Liver (tissue), 9 donors: Measurements from ENCODE around the gene YPEL4. TPM values are rescaled to one million over a fixed set of nuclear protein-coding genes. Genes with fewer than 3 reads are reported as not detected.

Source experiments
- DNase-seq: peaks from one replicate; pipeline ENCODE4 v3.0.0-alpha.2; 2017; ENCODE audit warnings: low spot score
- H3K27ac ChIP-seq, 2 donors: one replicate each; pipeline ENCODE4 v1.7.0; 2013; ENCODE audit warnings: inconsistent platforms in 2 of 2, low read length in 2 of 2, control low read depth in 1 of 2, low read depth in 1 of 2, mild to moderate bottlenecking in 1 of 2
- H3K27me3 ChIP-seq, 4 donors: one replicate each; pipeline versions ENCODE4 v1.6.1 to v1.7.0; 2013; ENCODE audit warnings: low read length in 3 of 4, inconsistent platforms in 1 of 4, mild to moderate bottlenecking in 1 of 4, moderate library complexity in 1 of 4; ENCODE audit not compliant: control insufficient read depth in 4 of 4, insufficient read depth in 4 of 4
- H3K36me3 ChIP-seq, 4 donors: one replicate each; pipeline versions ENCODE4 v1.6.1 to v1.7.0; 2013; ENCODE audit warnings: low read length in 3 of 4, mild to moderate bottlenecking in 3 of 4, low read depth in 1 of 4, moderate library complexity in 1 of 4; ENCODE audit not compliant: control insufficient read depth in 4 of 4, insufficient read depth in 3 of 4
- H3K4me1 ChIP-seq, 4 donors: one replicate each; pipeline versions ENCODE4 v1.6.1 to v1.7.0; 2013; ENCODE audit warnings: low read length in 3 of 4, mild to moderate bottlenecking in 3 of 4, moderate library complexity in 1 of 4; ENCODE audit not compliant: control insufficient read depth in 4 of 4, insufficient read depth in 4 of 4
- H3K4me3 ChIP-seq, 3 donors: one replicate each; pipeline versions ENCODE4 v1.6.1 to v1.7.0; 2013; ENCODE audit warnings: low read length in 3 of 3, control low read depth in 1 of 3, low read depth in 1 of 3, mild to moderate bottlenecking in 1 of 3
- H3K9ac ChIP-seq, 2 donors: one replicate each; pipeline ENCODE4 v1.7.0; 2013; ENCODE audit warnings: low read length in 2 of 2, mild to moderate bottlenecking in 2 of 2, moderate library complexity in 2 of 2, control low read depth in 1 of 2, low read depth in 1 of 2
- H3K9me3 ChIP-seq, 4 donors: one replicate each; pipeline versions ENCODE4 v1.6.1 to v1.7.0; 2013; ENCODE audit warnings: low read length in 3 of 4; ENCODE audit not compliant: control insufficient read depth in 4 of 4
- EGR1 ChIP-seq, 2 donors: IDR thresholded peaks; 2 replicates each; pipeline ENCODE4 v1.6.1; 2016 to 2018; ENCODE audit warnings: antibody characterized with exemption in 2 of 2, low read depth in 2 of 2
- FOXA1 ChIP-seq: IDR thresholded peaks from 2 replicates; pipeline ENCODE4 v1.6.1; 2016; ENCODE audit warnings: antibody characterized with exemption
- FOXA2 ChIP-seq: IDR thresholded peaks from 2 replicates; pipeline ENCODE4 v1.6.1; 2016; ENCODE audit warnings: antibody characterized with exemption
- GABPA ChIP-seq, 2 donors: IDR thresholded peaks in 1 of 2; conservative IDR thresholded peaks in 1 of 2; 2 replicates each; pipeline ENCODE4 v1.6.1; 2016; ENCODE audit warnings: antibody characterized with exemption in 2 of 2, mild to moderate bottlenecking in 1 of 2, moderate library complexity in 1 of 2
- HNF4A ChIP-seq, 2 donors: conservative IDR thresholded peaks; 2 replicates each; pipeline ENCODE4 v1.6.1; 2016; ENCODE audit warnings: antibody characterized with exemption in 2 of 2, mild to moderate bottlenecking in 2 of 2
- HNF4G ChIP-seq: IDR thresholded peaks from 2 replicates; pipeline ENCODE4 v1.6.1; 2016; ENCODE audit warnings: antibody characterized with exemption
- JUND ChIP-seq, 2 donors: IDR thresholded peaks; 2 replicates each; pipeline ENCODE4 v1.6.1; 2016; ENCODE audit warnings: antibody characterized with exemption in 2 of 2
- NR2F2 ChIP-seq: IDR thresholded peaks from 2 replicates; pipeline ENCODE4 v1.6.1; 2016; ENCODE audit warnings: antibody characterized with exemption
- RAD21 ChIP-seq, 2 donors: IDR thresholded peaks; 2 replicates each; pipeline ENCODE4 v1.6.1; 2016; ENCODE audit warnings: antibody characterized with exemption in 2 of 2, mild to moderate bottlenecking in 2 of 2
- RXRA ChIP-seq, 2 donors: IDR thresholded peaks; 2 replicates each; pipeline ENCODE4 v1.6.1; 2017 to 2018; ENCODE audit warnings: antibody characterized with exemption in 2 of 2, mild to moderate bottlenecking in 1 of 2
- SP1 ChIP-seq: IDR thresholded peaks from 2 replicates; pipeline ENCODE4 v1.6.1; 2018; ENCODE audit warnings: antibody characterized with exemption, mild to moderate bottlenecking
- TAF1 ChIP-seq: conservative IDR thresholded peaks from 2 replicates; pipeline ENCODE4 v1.6.1; 2016; ENCODE audit warnings: antibody characterized with exemption, mild to moderate bottlenecking
- YY1 ChIP-seq: IDR thresholded peaks from 2 replicates; pipeline ENCODE4 v1.6.1; 2016; ENCODE audit warnings: antibody characterized with exemption, mild to moderate bottlenecking
- WGBS: extraction: QIAGEN DNeasy Blood & Tissue Kit; methylation state at CpG from one replicate; pipeline ENCODE4 v1.1.7; 2013; 5-methylcytosine and 5-hydroxymethylcytosine counted together
- polyA plus RNA-seq, 2 donors: library from polyadenylated mRNA; stranded (reverse) in 1 of 2; unstranded in 1 of 2; fragments of 200-250 nt in 1 of 2; fragments of >200 nt in 1 of 2; fragmentation: Nextera tagmentation in 1 of 2; extraction: Ambion mirVana in 1 of 2; gene quantifications; one replicate each; pipeline versions ENCODE4 v1.2.1 to v1.2.3, GENCODE V29; 2013 to 2015
- total RNA-seq, 2 donors: library from RNA; depleted of rRNA; stranded (reverse); fragments of >200 nt; gene quantifications; one replicate each; pipeline ENCODE4 v1.2.3, GENCODE V29; 2014
- TF ChIP-seq, protein P1 (sequence below): IDR thresholded peaks from 2 replicates; pipeline ENCODE4 v1.6.1; 2016; ENCODE audit warnings: antibody characterized with exemption
- TF ChIP-seq, protein P2 (sequence below): IDR thresholded peaks from 2 replicates; pipeline ENCODE4 v1.6.1; 2016; ENCODE audit warnings: antibody characterized with exemption
- TF ChIP-seq, protein P3 (sequence below): IDR thresholded peaks from 2 replicates; pipeline ENCODE4 v1.6.1; 2016; ENCODE audit warnings: antibody characterized with exemption
- TF ChIP-seq, protein P4 (sequence below): fragments of 150-350 bp; IDR thresholded peaks from 2 replicates; pipeline ENCODE4 v1.5.1; 2017; ENCODE audit warnings: improper control_type of control experiment, low read depth, low read length; ENCODE audit not compliant: missing input control
- TF ChIP-seq, protein P5 (sequence below): IDR thresholded peaks from 2 replicates; pipeline ENCODE4 v1.6.1; 2016; ENCODE audit warnings: antibody characterized with exemption, mild to moderate bottlenecking
- donor health status: healthy.
- donor health status: healthy.
- donor health status: healthy.
- donor health status: healthy.
- donor health status: healthy.

Gene YPEL4
- total and polyA plus RNA-seq, 4 donors: 0.08 to 19.9 (median 0.22) TPM

DNA sequence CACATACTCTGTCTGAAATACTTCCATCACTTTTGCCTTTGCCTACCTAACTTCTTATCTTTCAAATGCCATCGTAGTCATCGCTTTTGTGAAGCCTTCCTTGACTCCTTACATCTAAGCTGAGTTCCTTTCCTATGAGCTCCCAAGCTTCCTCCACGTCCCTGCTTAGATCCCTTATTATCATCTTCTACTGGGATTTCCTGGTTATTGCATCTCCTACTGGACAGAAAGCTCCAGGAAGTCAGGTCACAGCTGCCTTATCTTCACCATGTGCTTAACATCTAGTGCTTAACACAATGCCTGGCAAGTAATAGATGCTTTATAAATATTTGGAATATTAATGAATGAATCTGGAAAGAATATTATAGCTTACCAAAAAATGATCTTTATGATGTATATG, 5.9 kb downstream of the YPEL4 start:
- Histone ChIP-seq H3K27ac (no peak overlapping the region), H3K4me1 (peaks cover 8 to 35% (median 23%) of the 10 kb centered on the region in 4 donors)
- TF ChIP-seq RXRA (IDR thresholded peaks at IDR 0.05): no peak
- TF ChIP-seq, protein P1, sequence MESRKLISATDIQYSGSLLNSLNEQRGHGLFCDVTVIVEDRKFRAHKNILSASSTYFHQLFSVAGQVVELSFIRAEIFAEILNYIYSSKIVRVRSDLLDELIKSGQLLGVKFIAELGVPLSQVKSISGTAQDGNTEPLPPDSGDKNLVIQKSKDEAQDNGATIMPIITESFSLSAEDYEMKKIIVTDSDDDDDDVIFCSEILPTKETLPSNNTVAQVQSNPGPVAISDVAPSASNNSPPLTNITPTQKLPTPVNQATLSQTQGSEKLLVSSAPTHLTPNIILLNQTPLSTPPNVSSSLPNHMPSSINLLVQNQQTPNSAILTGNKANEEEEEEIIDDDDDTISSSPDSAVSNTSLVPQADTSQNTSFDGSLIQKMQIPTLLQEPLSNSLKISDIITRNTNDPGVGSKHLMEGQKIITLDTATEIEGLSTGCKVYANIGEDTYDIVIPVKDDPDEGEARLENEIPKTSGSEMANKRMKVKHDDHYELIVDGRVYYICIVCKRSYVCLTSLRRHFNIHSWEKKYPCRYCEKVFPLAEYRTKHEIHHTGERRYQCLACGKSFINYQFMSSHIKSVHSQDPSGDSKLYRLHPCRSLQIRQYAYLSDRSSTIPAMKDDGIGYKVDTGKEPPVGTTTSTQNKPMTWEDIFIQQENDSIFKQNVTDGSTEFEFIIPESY: no peak
- no peak for TF ChIP-seq HNF4A (conservative IDR thresholded peaks at IDR 0.05)
- TF ChIP-seq, protein P2, sequence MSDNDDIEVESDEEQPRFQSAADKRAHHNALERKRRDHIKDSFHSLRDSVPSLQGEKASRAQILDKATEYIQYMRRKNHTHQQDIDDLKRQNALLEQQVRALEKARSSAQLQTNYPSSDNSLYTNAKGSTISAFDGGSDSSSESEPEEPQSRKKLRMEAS: no peak
- TF ChIP-seq TAF1: no peak
- TF ChIP-seq, protein P3, sequence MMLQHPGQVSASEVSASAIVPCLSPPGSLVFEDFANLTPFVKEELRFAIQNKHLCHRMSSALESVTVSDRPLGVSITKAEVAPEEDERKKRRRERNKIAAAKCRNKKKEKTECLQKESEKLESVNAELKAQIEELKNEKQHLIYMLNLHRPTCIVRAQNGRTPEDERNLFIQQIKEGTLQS: no peak
- no peak for TF ChIP-seq EGR1 (IDR thresholded peaks at IDR 0.05; ENCODE audit: low read depth in 2 of 2)
- TF ChIP-seq, protein P4, sequence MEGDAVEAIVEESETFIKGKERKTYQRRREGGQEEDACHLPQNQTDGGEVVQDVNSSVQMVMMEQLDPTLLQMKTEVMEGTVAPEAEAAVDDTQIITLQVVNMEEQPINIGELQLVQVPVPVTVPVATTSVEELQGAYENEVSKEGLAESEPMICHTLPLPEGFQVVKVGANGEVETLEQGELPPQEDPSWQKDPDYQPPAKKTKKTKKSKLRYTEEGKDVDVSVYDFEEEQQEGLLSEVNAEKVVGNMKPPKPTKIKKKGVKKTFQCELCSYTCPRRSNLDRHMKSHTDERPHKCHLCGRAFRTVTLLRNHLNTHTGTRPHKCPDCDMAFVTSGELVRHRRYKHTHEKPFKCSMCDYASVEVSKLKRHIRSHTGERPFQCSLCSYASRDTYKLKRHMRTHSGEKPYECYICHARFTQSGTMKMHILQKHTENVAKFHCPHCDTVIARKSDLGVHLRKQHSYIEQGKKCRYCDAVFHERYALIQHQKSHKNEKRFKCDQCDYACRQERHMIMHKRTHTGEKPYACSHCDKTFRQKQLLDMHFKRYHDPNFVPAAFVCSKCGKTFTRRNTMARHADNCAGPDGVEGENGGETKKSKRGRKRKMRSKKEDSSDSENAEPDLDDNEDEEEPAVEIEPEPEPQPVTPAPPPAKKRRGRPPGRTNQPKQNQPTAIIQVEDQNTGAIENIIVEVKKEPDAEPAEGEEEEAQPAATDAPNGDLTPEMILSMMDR: no peak
- no peak for TF ChIP-seq RAD21 (IDR thresholded peaks at IDR 0.05)
- no peak for TF ChIP-seq HNF4G
- no peak for TF ChIP-seq YY1
- TF ChIP-seq GABPA (IDR thresholded peaks at IDR 0.05 in 1 of 2, conservative IDR thresholded peaks at IDR 0.05 in 1 of 2): no peak
- TF ChIP-seq FOXA1: no peak
- no peak for TF ChIP-seq SP1
- TF ChIP-seq FOXA2: no peak
- no peak for TF ChIP-seq NR2F2
- TF ChIP-seq, protein P5, sequence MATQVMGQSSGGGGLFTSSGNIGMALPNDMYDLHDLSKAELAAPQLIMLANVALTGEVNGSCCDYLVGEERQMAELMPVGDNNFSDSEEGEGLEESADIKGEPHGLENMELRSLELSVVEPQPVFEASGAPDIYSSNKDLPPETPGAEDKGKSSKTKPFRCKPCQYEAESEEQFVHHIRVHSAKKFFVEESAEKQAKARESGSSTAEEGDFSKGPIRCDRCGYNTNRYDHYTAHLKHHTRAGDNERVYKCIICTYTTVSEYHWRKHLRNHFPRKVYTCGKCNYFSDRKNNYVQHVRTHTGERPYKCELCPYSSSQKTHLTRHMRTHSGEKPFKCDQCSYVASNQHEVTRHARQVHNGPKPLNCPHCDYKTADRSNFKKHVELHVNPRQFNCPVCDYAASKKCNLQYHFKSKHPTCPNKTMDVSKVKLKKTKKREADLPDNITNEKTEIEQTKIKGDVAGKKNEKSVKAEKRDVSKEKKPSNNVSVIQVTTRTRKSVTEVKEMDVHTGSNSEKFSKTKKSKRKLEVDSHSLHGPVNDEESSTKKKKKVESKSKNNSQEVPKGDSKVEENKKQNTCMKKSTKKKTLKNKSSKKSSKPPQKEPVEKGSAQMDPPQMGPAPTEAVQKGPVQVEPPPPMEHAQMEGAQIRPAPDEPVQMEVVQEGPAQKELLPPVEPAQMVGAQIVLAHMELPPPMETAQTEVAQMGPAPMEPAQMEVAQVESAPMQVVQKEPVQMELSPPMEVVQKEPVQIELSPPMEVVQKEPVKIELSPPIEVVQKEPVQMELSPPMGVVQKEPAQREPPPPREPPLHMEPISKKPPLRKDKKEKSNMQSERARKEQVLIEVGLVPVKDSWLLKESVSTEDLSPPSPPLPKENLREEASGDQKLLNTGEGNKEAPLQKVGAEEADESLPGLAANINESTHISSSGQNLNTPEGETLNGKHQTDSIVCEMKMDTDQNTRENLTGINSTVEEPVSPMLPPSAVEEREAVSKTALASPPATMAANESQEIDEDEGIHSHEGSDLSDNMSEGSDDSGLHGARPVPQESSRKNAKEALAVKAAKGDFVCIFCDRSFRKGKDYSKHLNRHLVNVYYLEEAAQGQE: no peak
- TF ChIP-seq JUND (IDR thresholded peaks at IDR 0.05): no peak

More for the DNA sequence above, 5.9 kb downstream of the YPEL4 start:
- Histone ChIP-seq H3K9me3 (no peaks in the 10 kb centered on the region), H3K27me3 (peaks cover 0 to 7% (median 1%) of the 10 kb centered on the region in 4 donors), H3K36me3 (no peaks in the 10 kb centered on the region), H3K9ac (no peak overlapping the region), H3K4me3 (no peak overlapping the region)
- DNase-seq: no peak
- 76% methylated on average over 3 of the region's 3 CpGs for WGBS
